Measurements from ENCODE around the gene HINT3.
"Not testable (repeated sequence)": the region's sequence is repeated elsewhere in the genome, so short reads cannot be mapped to it uniquely, and the experiment has no call there.

Gene HINT3

GRCh38 chr6:125939791-125940190 is 16.8 kb upstream of the HINT3 start:
- DNase-seq (ENCODE audit: low spot score) = no peak

GRCh38 chr6:125940247-125941041 is 16.1 kb upstream of the HINT3 start:
- DNase-seq (ENCODE audit: low spot score) = no peak

GRCh38 chr6:125942672-125943527 is 13.7 kb upstream of the HINT3 start:
- DNase-seq (ENCODE audit: low spot score) = no peak

- DNase-seq (ENCODE audit: low spot score) = no peak
Observed at GRCh38 chr6:125943528-125944433, 12.8 kb upstream of the HINT3 start.

- DNase-seq (ENCODE audit: low spot score) = no peak
Observed at GRCh38 chr6:125944434-125944816, 12.1 kb upstream of the HINT3 start.

- no peak for DNase-seq (ENCODE audit: low spot score)
Observed at GRCh38 chr6:125944896-125945295, 11.7 kb upstream of the HINT3 start.

- DNase-seq (ENCODE audit: low spot score) = no peak
Observed at GRCh38 chr6:125945378-125946141, 11.0 kb upstream of the HINT3 start.

- no peak for DNase-seq (ENCODE audit: low spot score)
Observed at GRCh38 chr6:125947615-125948014, 9.0 kb upstream of the HINT3 start.

GRCh38 chr6:125948455-125948854 is 8.1 kb upstream of the HINT3 start:
- DNase-seq (ENCODE audit: low spot score) = no peak

- no peak for DNase-seq (ENCODE audit: low spot score)
Observed at GRCh38 chr6:125949069-125949468, 7.5 kb upstream of the HINT3 start.

- DNase-seq (ENCODE audit: low spot score) = peak; percentile 62
Observed at GRCh38 chr6:125950293-125950692, 6.3 kb upstream of the HINT3 start.

- not testable (repeated sequence) for DNase-seq (ENCODE audit: low spot score)
Observed at GRCh38 chr6:125950716-125951115, 5.9 kb upstream of the HINT3 start.

- DNase-seq (ENCODE audit: low spot score) = no peak
Observed at GRCh38 chr6:125951323-125951722, 5.2 kb upstream of the HINT3 start.

- no peak for DNase-seq (ENCODE audit: low spot score)
Observed at GRCh38 chr6:125952764-125953501, 3.6 kb upstream of the HINT3 start.

- no peak for DNase-seq (ENCODE audit: low spot score)
Observed at GRCh38 chr6:125953502-125953875, 3.1 kb upstream of the HINT3 start.

- no peak for DNase-seq (ENCODE audit: low spot score)
Observed at GRCh38 chr6:125954735-125955339, 1.7 kb upstream of the HINT3 start.

GRCh38 chr6:125955973-125956372 is 597 bp upstream of the HINT3 start:
- DNase-seq (ENCODE audit: low spot score) = no peak

GRCh38 chr6:125957391-125957693 is 772 bp downstream of the HINT3 start:
- DNase-seq (ENCODE audit: low spot score) = no peak

- DNase-seq (ENCODE audit: low spot score) = peak; percentile 67
Observed at GRCh38 chr6:125957845-125958244, 1.3 kb downstream of the HINT3 start.

- DNase-seq (ENCODE audit: low spot score) = no peak
Observed at GRCh38 chr6:125959041-125959440, 2.5 kb downstream of the HINT3 start.

GRCh38 chr6:125961117-125961516 is 4.5 kb downstream of the HINT3 start:
- DNase-seq (ENCODE audit: low spot score) = no peak
